ENCODE data around the gene TAPBP. TPM values are rescaled to one million over a fixed set of nuclear protein-coding genes. Genes with fewer than 3 reads are reported as not detected.
A peak's percentile ranks its signal among the peaks of the same experiment; 100 is the strongest.

Gene TAPBP
- polyA plus RNA-seq, 1 donor from 2014 or later, result 605 TPM

DNA sequence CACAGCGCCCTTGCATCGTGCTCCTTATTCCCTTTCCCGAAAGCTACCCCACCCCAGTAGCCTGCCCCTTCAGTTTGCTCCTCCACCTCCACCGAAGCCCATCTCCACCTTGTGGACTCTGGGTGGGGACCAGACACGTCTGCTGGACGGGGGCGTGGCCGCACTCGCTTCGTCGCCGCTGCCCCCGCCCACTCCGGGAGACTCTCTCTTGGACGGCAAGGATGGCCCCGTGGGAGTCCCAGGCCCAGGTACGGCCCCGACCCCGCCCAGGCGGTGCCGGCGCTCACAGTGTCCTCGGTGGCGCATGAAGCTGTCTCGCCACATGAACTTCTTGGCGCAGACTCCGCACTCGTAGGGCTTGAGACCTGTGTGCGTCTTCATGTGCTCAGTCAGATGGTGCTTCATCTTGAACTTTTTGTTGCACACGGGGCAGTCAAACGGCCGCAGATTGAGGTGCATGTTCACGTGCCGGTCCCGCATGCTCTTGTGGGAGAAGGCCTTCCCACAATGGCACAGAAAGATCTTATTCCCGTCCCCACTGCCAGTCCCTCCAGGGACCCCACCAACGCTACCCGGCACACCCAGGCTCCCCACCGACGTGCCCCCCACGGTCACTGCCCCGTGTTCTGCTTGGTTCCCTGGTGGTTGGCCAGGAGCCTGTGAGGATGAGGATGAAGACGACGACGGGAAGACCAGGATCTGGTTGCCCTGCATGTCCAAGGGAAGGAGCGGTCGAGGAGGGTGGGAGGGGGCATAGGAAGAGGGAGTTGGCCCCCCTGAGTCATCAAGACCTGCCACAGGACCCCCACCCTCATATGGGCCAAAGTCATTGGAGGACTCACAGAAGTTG is 1.3 kb upstream of the TAPBP start:
- H3K36me3 Mint-ChIP-seq, result peaks cover 7% of the 10 kb centered on the region
- H3K27ac Mint-ChIP-seq, result peak overlapping the region; percentile 98 to 100 (median 99)
- peak overlapping the region; percentile 97 to 99 (median 98) for H3K4me3 Mint-ChIP-seq

DNA sequence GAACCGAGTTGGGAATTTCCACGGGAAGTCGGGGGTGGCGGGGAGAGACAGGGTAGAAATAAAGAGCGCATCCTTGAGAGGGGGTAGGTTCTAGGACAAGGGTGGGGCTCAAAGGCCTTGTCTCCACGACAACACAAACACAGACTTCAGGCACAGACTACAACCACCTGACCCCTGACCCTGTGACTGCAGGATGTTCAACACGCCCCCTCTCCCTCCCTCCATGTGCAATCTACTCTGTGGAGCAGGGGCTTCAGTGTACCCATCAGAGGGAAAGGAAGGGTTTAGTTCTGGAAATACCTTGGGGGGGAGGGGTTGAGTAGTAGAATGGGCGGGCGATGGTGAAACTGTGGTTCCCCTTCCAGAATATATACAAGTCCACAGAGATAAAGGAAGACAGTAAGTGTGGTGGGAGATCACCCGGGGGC is 651 bp upstream of the TAPBP start:
- Mint-ChIP-seq H3K4me3 (peak overlapping the region; percentile 97 to 99 (median 98)), H3K36me3 (peaks cover 5% of the 10 kb centered on the region), H3K27ac (peak overlapping the region; percentile 98 to 100 (median 99)), H3K27me3 (no peaks in the 10 kb centered on the region), H3K9me3 (no peaks in the 10 kb centered on the region), H3K4me1 (peaks cover 10 to 44% (median 38%) of the 10 kb centered on the region in 3 donors)

More for the DNA sequence above, 1.3 kb upstream of the TAPBP start:
- Mint-ChIP-seq H3K4me1 (peaks cover 10 to 50% (median 43%) of the 10 kb centered on the region in 3 donors), H3K27me3 (no peaks in the 10 kb centered on the region), H3K9me3 (no peaks in the 10 kb centered on the region)

DNA sequence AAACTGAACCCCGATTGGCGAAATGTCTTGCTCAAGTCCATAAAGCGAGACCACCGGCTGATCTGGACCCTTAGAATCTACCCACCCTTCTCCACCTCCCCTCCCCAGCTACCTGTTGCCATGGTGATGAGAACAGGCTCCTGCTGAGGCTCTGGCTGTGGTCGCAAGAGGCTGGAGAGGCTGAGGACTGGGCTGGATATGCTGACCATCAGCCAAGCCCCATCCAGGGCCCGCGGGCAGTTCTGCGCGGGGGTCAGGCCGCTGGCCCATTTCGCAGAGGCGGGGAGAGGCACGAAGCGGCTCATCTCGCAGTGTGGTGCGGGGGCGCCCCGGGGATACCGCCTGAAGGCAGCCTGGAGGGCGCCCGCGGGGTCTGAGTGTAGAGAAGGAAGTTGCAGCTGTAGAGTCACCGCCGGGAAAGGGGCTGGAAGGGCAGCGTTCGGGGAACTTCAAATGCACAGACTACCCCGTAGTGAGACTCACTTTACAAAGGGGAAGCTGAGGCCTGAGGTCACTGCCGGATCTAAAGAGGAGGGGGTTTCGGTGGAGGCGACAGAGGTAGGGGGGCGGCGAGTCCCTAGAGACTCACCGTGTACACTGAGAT is 671 bp downstream of the TAPBP start:
- H3K4me1 Mint-ChIP-seq, result peaks cover 17 to 43% (median 33%) of the 10 kb centered on the region in 3 donors
- H3K27me3 Mint-ChIP-seq, result no peaks in the 10 kb centered on the region
- peak overlapping the region; percentile 97 to 99 (median 98) for H3K4me3 Mint-ChIP-seq
- H3K36me3 Mint-ChIP-seq, result peaks cover 6% of the 10 kb centered on the region
- no peaks in the 10 kb centered on the region for H3K9me3 Mint-ChIP-seq
- peak overlapping the region; percentile 98 to 100 (median 99) for H3K27ac Mint-ChIP-seq

DNA sequence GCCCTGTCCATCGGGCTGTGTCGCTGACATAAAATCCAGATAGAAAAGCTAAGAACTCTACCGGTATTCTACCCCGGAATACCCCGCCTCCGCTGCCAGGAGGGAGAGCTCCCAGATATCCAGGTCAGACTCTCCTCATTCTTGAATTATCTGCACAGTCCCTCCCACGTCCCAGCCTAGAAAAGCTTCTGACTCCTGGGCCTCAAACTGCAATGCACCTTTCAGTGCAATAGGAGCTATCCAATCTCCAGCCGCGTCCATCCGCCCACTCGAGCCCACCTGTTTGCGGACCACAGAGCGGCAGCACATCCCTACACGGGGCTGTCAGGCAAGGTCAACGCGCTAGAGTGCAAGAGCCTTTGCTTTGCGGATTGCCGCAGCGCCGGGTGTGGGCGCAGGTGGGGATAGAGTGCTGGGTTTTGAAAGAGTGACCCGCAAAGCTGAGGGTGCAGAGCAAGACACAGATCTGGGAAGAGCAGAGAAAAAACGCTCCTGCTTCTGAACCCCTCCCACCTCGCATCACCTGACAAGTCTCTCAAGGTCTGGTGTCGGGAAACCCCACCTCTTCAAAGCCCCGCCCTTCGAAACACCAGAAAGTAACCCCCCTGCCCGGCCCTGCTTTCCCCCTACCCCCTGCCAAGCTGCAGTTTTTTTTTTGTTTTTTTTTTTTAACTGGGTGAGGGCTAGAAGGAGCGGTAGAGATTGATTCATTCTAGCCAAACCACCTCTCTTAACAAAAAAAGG is 1.3 kb downstream of the TAPBP start:
- Mint-ChIP-seq H3K36me3 (peaks cover 6% of the 10 kb centered on the region), H3K4me1 (peaks cover 12 to 41% (median 33%) of the 10 kb centered on the region in 3 donors), H3K9me3 (no peaks in the 10 kb centered on the region)

DNA sequence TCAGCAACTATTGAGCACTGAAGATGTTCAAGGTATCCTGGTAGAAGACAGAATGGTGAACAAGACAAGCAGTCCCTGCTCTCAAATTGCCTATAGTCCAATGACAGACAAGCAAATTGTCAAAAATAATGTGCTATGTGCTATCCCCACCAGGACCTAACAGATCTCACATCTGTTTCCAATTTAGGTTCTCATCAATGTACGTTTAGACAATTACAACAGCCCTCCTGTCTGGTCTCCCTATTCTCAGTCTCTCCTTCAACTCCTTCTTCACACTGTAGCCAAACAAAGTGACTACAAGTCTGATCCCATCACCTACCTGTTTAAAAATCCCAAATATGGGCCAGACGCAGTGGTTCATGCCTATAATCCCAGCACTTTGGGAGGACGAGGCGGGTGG is 7.5 kb downstream of the TAPBP start:
- Mint-ChIP-seq H3K4me1 (peaks cover 21 to 27% (median 23%) of the 10 kb centered on the region in 3 donors), H3K27me3 (no peaks in the 10 kb centered on the region), H3K27ac (peak overlapping the region; percentile 2 to 90 (median 78)), H3K36me3 (peaks cover 4% of the 10 kb centered on the region), H3K4me3 (peak overlapping the region in 1 of 4 donors; percentile 36), H3K9me3 (no peaks in the 10 kb centered on the region)

More for the DNA sequence above, 1.3 kb downstream of the TAPBP start:
- H3K27me3 Mint-ChIP-seq, result no peaks in the 10 kb centered on the region
- H3K27ac Mint-ChIP-seq, result peak overlapping the region; percentile 98 to 100 (median 99)
- H3K4me3 Mint-ChIP-seq, result peak overlapping the region; percentile 97 to 99 (median 98)

DNA sequence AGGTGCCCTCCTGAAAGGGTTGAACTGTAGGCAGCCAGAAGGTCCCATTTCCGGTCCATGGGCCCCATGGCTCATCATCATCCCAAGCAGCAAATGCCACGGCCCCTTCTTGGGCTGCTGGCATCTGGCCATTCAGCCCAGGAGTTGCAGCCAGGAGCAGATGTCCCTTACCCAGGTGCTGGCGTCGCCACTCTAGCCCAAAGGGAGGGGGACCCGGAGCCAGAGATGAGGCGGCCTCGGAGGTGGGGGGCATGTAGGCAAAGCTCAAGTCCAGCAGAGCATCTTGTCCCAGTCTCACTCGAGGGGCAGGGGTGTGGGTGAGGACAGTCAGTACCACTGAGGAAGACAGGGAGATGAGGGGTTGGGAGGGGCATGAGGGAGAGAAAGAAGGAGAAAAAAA is 8.8 kb downstream of the TAPBP start:
- H3K36me3 Mint-ChIP-seq, result peaks cover 4% of the 10 kb centered on the region
- no peaks in the 10 kb centered on the region for H3K27me3 Mint-ChIP-seq
- H3K9me3 Mint-ChIP-seq, result no peaks in the 10 kb centered on the region
- H3K4me3 Mint-ChIP-seq, result peak overlapping the region in 1 of 4 donors; percentile 67
- peak overlapping the region in 1 of 3 donors; percentile 21 for H3K27ac Mint-ChIP-seq
- peaks cover 23 to 28% (median 24%) of the 10 kb centered on the region in 3 donors for H3K4me1 Mint-ChIP-seq

DNA sequence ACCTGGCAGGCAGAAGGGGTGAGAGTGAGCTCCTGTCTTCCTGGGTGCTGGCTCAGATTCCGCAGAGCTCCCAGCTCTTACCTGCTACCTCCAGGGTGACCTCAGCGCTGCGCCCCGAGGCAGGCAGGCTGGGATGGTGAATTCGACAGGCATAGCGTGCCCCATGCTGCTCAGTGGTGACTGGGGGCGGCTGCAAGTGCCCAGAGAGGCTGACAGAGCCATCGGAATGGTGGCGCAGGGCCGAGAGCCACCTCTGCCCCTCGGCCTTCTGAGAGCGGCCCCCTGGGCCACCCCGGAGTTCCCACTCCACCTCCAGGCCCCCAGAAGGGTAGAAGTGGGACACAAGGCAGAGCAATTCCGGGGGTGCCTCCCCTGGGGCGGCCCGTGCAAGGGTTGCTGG is 9.7 kb downstream of the TAPBP start:
- Mint-ChIP-seq H3K27ac (no peak overlapping the region), H3K4me1 (peaks cover 30 to 36% (median 31%) of the 10 kb centered on the region in 3 donors)

DNA sequence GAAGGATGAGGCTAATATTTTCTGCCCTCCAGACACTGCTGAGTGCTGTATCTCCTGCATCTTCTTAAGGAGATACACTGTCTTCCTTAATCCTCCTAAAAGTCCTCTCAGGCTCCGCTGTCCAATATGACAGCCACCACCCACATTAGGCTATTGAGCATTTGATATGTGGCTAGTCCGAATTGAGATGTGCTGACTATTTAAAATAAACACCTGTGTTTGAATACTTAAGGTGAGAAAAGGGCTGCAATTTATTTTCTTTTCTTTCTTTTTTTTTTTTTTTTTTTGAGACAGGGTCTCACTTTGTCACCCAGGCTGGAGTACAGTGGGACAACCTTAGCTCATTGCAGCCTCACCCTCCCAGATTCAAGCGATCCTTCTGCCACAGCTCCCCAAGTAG is 12.0 kb downstream of the TAPBP start:
- H3K27me3 Mint-ChIP-seq, result no peaks in the 10 kb centered on the region
- peak overlapping the region in 1 of 4 donors; percentile 99 for H3K4me3 Mint-ChIP-seq
- peak overlapping the region; percentile 67 to 99 (median 82) for H3K27ac Mint-ChIP-seq
- H3K36me3 Mint-ChIP-seq, result peaks cover 4% of the 10 kb centered on the region
- peaks cover 23 to 31% (median 27%) of the 10 kb centered on the region in 3 donors for H3K4me1 Mint-ChIP-seq
- no peaks in the 10 kb centered on the region for H3K9me3 Mint-ChIP-seq

More for the DNA sequence above, 9.7 kb downstream of the TAPBP start:
- H3K4me3 Mint-ChIP-seq, result peak overlapping the region in 2 of 4 donors; percentile 67 to 79
- H3K36me3 Mint-ChIP-seq, result peaks cover 6% of the 10 kb centered on the region
- H3K9me3 Mint-ChIP-seq, result no peaks in the 10 kb centered on the region
- H3K27me3 Mint-ChIP-seq, result no peaks in the 10 kb centered on the region

DNA sequence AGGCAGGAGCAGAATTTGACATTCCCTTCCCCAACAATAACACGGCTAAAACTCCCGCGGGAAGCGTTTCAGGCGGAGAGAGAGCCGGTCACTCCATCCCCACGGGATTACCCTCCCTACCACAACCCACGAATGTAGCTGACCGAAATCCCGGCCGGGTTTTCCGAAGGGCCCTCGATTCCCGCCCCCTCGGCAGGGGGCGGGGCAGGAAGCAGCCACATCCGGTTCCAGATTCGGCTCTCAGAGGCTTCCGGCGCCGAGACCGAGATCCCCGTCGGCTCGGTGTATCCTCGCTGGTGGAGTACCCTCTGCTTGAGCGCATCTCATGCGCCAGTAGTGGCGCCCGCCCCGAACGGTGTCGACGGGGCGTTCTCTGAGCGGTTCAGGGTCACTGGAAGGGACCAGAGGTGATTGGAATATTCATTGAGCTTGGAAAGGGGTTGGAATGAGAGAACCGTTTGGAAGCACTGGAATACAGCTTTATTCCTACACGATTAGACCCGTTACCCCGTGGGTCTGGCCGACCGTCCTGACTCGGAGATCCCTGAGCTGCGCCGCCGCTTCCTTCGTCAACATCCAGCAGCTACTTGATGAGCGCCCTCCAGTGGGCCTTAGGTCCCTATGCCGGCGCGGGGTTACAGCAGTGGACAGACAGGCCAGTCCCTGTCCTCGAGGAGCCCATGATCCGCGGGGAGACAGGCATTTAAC is 14.5 kb downstream of the TAPBP start:
- Mint-ChIP-seq H3K36me3 (peaks cover 4% of the 10 kb centered on the region), H3K4me1 (peaks cover 15 to 28% (median 22%) of the 10 kb centered on the region in 3 donors), H3K27me3 (no peaks in the 10 kb centered on the region), H3K27ac (peak overlapping the region; percentile 98 to 99 (median 99)), H3K4me3 (peak overlapping the region; percentile 92 to 99 (median 97)), H3K9me3 (no peaks in the 10 kb centered on the region)

DNA sequence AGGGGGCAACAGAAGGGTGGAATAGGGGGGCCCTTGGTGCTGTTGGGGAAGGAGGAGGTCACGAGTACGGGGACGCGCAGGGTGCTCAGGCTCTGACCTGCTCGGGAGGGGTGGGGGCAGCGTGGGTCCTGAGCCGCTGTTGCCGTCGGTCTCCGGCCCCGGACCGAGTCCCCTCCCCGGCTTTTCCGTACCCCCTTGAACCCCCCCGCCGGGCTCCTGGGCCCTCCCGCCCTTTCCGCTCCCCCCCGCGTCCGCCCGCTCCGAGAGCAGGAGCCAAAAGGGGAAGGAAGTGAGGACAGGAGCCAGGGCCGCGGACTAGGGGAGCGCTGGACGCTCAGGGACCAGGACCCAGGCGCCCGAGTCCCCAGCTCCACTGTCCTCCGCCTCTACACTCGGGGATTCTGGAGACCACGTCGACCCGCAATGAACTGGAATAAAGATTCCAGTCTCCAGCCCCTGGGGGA is 15.1 kb downstream of the TAPBP start, which contains the start of gene RGL2:
RGL2 (minus strand) TSS at position 170 of the 464 bp plus-strand sequence. CDS start 332 bp downstream, outside the sequence.
- Mint-ChIP-seq H3K9me3 (no peaks in the 10 kb centered on the region), H3K4me3 (peak within 1 kb of the TSS; percentile 92 to 99 (median 97)), H3K27ac (peak within 1 kb of the TSS; percentile 98 to 99 (median 99)), H3K27me3 (no peaks in the 10 kb centered on the region), H3K4me1 (peaks cover 15 to 26% (median 22%) of the 10 kb centered on the region in 3 donors), H3K36me3 (peaks cover 4% of the 10 kb centered on the region)

DNA sequence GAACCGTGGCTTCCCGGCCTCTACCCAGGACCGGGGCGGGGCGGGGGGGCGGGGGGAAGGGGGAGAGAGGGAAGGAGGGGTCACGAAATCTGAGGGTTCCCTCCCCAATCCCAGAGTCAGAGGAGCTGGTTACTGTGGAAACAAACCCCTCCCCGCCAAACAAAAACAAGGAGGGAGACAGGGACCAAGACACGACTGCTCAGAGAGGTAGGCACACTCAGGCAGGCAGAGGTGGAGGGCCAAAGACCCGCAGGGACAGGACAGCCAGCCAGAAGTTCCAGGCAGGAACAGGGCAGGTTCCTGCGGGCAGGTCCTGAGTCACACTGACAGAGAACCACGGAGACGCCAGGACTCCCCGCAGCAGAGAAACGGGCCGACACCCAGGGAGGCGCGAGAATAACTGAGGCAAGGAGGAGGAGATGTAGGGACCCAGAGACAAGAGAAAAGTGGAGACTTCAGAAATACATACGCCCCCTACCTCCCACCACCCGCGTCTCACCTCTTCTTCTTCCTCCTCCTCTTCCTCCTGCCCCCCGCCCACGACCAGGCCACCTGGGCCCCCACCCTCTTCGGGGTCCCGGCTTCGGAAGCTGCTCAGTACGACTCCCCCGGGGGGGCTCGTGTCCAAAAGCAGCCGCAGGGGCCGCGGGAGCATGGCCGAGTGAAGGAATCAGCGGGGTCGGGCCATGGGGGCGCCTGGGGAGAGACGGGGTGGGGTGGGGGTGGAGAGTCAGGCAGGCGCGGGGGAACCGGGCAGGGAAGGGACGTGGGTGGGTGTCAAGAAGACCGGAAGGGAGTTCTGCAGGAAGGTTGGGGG is 15.7 kb downstream of the TAPBP start:
- Mint-ChIP-seq H3K36me3 (peaks cover 4% of the 10 kb centered on the region), H3K4me1 (peaks cover 15 to 22% (median 19%) of the 10 kb centered on the region in 3 donors), H3K27me3 (no peaks in the 10 kb centered on the region), H3K9me3 (no peaks in the 10 kb centered on the region), H3K27ac (peak overlapping the region; percentile 98 to 99 (median 99)), H3K4me3 (peak overlapping the region; percentile 92 to 99 (median 97))

DNA sequence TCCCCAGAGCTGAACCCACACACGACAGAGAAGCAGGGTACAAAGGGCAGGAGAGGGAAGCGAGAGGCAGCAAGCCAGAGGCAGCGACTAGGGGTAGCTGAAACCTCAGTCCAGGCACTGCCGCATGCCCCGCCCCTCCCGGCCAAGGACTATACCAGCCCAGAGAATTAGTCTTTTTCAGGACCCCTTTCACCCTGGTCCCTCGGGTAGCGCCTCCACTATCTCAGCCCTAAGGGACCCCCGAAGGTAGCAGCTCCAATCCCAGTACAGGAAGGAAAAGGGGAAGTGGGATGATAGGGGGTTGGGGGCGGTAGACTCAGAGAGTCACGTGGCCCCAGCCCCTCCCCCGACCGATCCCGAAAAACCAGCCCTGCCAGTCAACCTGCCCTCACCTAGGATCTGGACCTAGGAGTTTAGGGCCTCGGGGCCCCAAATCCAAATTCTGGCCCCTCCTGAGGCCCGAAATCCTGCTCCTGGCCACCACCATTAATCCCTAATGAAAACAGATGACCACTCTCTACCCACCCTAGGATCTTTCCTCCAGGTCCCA is 16.4 kb downstream of the TAPBP start:
- peaks cover 15 to 22% (median 19%) of the 10 kb centered on the region in 3 donors for H3K4me1 Mint-ChIP-seq
- H3K9me3 Mint-ChIP-seq, result no peaks in the 10 kb centered on the region
- H3K4me3 Mint-ChIP-seq, result peak overlapping the region; percentile 75 to 99 (median 95)
- peaks cover 6% of the 10 kb centered on the region for H3K36me3 Mint-ChIP-seq
- H3K27me3 Mint-ChIP-seq, result no peaks in the 10 kb centered on the region
- peak overlapping the region; percentile 89 to 99 (median 99) for H3K27ac Mint-ChIP-seq
